Fibroblast of skin of right quadriceps (primary cell): ENCODE results near the gene LZTR1.
"Not testable (repeated sequence)": the region's sequence is repeated elsewhere in the genome, so short reads cannot be mapped to it uniquely, and the experiment has no call there.

ENCODE experiments used
- DNase-seq: peaks from one replicate; pipeline ENCODE4 v3.0.0-alpha.2; 2013

Gene LZTR1

DNA sequence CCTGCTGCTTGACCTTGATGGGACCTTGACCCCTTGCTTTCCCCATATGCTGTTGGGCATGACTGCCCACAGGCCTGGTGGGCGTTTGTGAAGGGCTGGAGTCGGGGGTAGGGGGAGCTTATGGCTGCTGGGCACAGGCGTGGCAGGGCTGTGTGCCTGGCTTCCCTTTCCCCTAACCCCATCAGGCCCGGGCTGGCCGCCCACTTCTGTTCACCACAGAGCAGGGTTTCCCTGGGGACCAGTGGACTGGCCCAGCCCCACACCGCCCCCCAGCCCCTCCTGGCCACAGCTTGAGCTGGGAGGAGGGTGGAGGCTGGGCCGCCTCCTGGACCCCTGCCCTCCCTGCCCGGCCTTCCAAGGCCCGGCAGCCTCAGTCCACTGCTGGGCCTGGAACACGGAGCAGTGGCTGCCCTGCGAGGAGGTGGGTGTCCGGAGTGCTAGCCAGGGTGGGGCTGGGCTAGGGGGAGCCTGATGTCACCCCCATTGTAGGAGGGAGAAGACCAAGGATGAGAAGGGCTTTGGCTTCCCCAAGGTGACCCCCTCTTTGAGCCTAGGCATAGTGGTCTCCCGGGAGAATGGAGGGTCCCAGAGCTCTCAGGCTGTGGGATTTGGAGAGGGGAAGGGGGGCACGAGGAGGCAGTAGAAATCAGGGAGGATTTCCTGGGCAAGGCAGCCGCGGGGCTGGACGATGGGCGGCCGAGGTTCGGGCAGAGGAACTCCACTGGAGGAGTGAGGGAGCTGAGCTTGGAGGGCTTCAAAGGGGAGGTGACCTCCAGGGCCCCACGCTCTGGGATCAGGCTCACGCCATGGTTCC, 15.0 kb upstream of the LZTR1 start, which contains the start of gene AIFM3:
AIFM3 (plus strand) TSS at position 373 of the 814 bp plus-strand sequence. CDS start 690 bp downstream, outside the sequence.
- no peak for DNase-seq

- no peak for DNase-seq
These were observed 14.3 kb upstream of the LZTR1 start for GRCh38 chr22:20967697-20968211.

DNA sequence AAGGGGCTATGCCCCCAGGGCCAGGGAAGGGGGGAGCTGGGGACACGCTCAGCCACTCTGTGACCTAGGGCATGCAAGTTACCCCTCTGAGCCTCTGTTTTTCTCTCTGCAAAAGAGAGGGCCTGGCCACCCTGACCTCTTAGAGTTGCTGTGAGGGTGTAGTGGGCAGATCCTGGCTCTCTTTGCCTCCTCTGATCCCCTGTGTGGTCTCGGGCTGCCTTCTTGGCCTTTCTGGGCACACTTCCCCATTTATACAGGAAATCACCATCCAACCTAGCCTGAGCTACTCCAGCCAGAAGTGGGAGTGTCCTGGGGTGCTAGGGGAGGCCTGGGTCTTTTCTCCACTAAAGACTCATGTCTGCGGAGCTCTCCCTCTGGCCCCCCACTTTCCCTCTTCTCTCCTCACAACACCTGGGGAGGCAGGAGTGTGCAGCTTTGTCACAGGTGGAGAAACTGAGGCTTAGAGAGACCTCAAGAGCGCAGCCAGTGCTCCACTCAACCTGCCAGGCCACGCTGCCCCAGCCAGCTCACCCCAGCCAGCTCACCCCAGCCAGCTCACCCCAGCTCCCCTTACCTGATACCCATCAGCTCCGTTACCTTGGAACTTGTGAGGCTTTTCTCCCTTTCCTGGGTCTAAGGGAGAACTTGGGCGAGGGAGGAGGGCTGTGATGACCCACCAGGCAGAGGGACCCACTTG, 13.7 kb upstream of the LZTR1 start:
- no peak for DNase-seq

DNA sequence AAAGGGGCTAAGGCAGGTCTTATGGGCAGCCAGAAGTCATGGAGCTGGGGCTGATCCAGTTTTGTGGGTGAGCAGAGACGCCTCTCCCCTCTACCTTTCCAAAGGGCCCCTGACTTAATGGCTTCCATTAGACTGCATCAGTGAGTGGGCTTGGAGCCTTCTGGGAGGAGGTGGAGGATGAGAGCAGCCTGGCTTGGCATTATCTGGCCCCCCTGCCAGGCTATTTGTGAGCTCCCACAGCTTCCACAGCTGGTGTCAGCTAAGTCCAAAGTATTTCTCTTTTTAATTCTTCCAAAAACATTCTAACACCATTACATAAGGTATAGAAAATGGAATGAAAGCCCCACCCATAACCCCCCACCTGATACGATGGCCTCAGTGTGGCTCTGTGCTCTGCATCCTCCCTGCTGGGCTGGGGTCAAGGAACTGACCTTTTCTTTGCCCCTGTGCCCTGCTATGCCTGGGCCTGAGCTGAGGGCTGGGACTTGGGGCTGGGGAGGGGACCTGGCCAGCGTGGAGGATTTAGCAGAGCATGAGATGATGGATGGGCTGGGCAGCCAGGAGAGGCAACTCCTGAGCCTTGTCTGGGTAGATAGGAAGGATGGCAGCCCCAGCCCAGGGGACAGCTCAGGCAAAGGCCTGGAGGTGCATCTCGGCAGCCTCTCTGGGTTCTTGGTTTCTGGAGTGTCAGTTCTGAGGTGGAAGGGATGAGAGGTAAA, 11.0 kb upstream of the LZTR1 start:
- no peak for DNase-seq

GRCh38 chr22:20972014-20972694, 9.9 kb upstream of the LZTR1 start:
- DNase-seq: not testable (repeated sequence)

- no peak for DNase-seq
These were observed 9.0 kb upstream of the LZTR1 start for GRCh38 chr22:20972933-20973577.

GRCh38 chr22:20973634-20974286, 8.3 kb upstream of the LZTR1 start:
- DNase-seq: no peak

DNA sequence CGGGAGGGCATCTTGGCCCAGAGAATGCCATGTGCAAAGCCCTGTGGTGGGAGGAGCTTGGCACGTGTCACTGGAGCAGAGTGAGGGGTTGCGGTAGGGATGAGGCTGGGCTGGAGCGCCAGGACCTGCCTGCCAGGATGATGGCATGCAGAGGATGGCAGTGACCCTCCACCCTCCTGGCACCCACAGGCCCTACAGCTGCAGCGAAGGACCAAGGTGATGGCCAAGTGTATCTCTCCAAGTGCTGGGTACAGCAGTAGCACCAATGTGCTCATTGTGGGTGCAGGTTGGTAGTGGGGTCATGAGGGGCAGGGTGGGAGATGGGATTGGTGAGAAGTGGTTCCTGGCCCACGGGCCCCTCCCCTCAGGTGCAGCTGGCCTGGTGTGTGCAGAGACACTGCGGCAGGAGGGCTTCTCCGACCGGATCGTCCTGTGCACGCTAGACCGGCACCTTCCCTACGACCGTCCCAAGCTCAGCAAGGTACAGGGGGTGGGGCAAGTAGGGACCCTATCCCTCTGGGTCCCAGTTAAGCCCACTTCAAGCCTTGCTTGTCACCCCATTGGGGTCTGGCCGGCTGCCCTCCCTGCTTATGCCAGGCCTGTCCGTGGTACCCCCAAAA, 7.7 kb upstream of the LZTR1 start:
- DNase-seq: no peak

DNA sequence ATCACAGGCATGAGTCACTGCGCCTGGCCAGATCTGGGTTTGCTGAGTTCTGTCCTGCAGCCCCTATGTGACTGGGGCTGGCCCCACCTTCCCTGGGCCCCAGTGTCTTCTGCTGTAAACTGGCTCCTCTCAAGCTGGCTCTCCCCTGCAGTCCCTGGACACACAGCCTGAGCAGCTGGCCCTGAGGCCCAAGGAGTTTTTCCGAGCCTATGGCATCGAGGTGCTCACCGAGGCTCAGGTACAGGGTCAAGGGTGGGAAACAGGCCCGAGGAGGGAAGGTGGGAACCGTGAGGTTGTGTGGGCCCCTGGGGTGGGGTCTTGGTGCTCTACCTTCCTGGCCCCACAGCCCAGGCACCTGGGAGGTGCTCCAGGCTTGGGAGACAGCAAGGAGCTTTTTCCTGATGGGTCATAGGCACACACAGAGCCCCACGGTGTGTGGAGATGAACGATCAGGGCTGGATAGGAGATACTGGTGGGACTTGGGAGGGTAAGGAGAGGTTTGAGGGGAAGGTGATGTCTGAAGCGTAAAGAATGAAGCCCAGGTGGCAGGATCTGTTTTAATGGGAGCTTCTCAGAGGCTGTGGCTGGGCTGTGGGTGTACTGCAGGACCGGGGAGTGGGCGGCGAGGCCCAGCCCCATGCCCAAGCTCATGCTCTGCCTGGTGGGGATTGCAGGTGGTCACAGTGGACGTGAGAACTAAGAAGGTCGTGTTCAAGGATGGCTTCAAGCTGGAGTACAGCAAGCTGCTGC, 6.4 kb upstream of the LZTR1 start:
- no peak for DNase-seq

DNA sequence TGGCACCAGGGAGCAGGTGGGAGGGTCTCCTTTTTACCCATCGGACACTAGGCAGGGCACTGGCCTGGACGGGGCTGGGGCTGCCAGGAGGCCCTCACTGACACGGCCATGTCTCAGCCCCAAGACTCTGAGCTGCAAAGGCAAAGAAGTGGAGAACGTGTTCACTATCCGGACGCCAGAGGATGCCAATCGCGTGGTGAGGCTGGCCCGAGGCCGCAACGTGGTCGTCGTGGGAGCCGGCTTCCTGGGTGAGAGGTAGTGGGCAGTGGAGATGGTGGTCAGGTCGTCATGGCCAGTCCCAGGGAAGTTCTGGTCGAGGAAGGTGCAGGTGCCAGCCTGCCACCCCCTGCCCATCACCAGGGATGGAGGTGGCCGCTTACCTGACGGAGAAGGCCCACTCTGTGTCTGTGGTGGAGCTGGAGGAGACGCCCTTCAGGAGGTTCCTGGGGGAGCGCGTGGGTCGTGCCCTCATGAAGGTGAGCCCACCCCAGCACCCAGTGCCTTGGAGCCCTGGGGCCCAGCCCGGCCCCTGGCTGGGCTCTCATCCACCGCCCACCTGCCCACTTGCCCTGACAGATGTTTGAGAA, 5.7 kb upstream of the LZTR1 start:
- no peak for DNase-seq

DNA sequence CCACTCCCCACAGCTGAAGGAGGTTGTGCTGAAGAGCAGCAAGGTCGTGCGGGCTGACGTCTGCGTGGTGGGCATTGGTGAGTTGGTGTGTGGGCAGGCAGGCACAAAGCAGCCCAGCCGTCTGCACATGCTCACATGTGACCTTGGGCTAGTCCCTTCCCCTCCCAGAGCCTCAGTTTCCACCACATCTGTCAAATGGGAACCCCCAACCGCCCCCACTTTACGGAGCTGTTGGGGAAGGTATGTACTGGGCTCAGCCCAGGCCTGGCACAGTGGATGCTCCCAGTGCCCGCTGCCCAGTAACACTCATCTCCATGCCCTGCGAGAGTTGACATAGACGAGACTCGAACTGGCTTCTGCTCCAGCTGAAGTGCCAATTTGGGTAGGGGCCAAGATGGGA, 5.1 kb upstream of the LZTR1 start:
- no peak for DNase-seq

- no peak for DNase-seq
These were observed 4.5 kb upstream of the LZTR1 start for GRCh38 chr22:20977516-20978170.

DNA sequence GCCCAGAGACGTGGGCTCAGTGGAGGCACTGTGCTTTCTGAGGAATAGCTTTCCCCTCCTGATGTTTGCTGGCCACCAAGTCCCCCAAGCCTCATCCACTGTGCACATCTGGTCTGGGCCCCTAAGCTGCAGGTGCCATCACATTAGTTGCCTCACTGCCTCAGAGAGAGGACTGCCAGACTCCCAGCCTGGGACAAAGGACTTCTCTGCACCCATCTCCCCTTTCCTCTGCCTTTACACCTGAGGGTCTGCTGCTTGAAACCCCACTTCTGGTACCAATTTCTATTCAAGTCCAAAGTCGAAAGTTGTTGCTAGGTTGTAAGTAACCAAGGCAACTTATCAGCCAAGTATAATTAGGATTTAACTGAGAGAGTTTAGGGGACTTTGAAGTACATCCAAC, 3.7 kb upstream of the LZTR1 start:
- no peak for DNase-seq

DNA sequence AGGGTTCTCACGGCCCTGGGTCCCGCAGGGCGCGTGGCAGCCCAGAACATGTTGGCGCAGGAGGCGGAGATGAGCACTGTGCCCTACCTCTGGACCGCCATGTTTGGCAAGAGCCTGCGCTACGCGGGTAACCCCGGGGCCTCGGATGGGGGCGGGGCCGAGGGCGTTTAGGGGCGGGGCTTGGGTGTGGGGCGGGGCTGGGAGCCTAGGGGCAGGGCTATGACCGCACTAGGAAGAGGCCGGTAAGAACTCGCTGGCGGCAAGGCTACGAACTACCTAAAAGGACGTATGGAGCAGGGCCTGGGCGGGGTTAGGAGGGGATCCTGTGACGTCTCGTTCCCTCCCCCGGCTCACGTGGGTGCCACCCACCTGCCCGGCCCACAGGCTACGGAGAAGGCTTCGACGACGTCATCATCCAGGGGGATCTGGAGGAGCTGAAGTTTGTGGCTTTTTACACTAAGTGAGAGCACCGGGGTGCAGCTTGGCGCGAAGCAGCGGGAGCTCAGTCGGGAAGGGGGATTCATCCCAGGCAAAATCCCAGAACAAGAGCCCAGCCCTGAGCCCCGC, 2.8 kb upstream of the LZTR1 start:
- peak; percentile 78 for DNase-seq

DNA sequence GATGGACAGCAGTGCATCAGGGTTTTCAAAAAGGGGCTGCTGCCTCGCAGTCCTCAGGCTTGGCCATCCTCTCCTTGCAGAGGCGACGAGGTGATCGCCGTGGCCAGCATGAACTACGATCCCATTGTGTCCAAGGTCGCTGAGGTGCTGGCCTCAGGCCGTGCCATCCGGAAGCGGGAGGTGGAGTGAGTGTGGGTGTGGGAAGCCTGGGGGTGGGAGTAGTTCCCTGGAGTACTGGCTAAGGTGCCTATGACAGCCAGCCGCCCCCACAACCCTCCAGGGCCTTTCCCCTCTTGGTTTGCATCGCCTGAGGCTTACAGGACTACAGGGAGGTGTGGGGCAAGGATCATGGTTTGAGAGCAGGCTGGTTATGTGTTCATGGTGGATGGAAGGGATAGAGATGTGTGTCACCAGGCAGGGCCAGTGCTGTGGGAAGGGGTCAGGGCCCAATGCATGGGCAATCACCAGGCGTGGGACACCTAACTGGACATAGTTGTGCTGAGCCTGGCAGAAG, 2.1 kb upstream of the LZTR1 start:
- DNase-seq: no peak

DNA sequence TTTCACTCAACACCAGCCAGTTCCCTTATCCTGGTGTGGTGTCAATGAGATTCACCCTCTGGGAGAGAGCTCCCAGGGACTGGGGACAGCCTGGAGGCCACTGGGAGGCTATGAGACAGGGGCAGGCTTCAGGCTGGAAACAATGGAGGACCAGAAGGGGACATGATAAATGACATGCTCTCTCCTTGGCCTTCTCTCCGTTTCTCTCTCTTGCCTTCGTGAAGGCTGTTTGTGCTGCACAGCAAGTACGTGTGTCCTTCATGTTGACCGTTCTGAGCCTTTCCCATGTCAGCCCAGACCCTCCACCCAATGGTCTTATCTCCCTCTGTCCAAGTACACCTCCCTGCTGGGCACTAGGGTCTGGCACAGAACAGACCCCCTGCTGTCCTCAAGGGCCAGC, 1.6 kb upstream of the LZTR1 start:
- no peak for DNase-seq

GRCh38 chr22:20980938-20981722, 967 bp upstream of the LZTR1 start:
- no peak for DNase-seq

DNA sequence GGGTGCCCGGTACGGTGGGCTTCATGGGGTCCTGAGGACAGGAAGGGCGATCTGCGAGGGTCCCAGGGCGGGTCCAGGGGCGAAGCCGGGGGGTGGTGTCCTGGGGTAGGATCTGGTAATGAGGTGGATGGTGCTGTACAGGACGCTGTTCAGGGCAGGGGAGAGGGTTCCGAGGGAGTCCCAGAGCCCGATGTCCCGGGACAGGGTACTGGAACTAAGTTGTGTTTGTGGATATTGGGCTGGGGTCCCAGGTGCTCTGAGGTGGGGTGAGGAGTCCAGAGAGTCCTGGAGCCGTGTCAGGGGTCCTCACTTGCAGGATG, 426 bp downstream of the LZTR1 start:
- DNase-seq: no peak
